CD4-positive, alpha-beta T cell treated with Interferon alpha-2 for 1 hour (primary cell): ENCODE data around the gene ARHGAP5.

Experiments used
- DNase-seq, 2 donors: peaks; one replicate each; pipeline ENCODE4 v3.0.0-alpha.2; 2020 to 2022

The ARHGAP5 gene

GRCh38 chr14:32190673-32191072 lies 113.6 kb downstream of the ARHGAP5 start:
- no peak for DNase-seq

- no peak for DNase-seq
These were observed 115.7 kb downstream of the ARHGAP5 start for GRCh38 chr14:32192712-32193373.

- no peak for DNase-seq
These were observed 116.4 kb downstream of the ARHGAP5 start for GRCh38 chr14:32193532-32193931.

GRCh38 chr14:32195636-32196035 lies 118.5 kb downstream of the ARHGAP5 start:
- no peak for DNase-seq

- no peak for DNase-seq
These were observed 120.8 kb downstream of the ARHGAP5 start for GRCh38 chr14:32197919-32198318.

- DNase-seq, result no peak
These were observed 123.5 kb downstream of the ARHGAP5 start for GRCh38 chr14:32200368-32201192.

GRCh38 chr14:32201193-32201815 lies 124.2 kb downstream of the ARHGAP5 start:
- DNase-seq, result peak; percentile 82 to 83

- DNase-seq, result peak; percentile 16 to 54
These were observed 124.8 kb downstream of the ARHGAP5 start, which contains the start of gene RNU6-7 for GRCh38 chr14:32201816-32202490. Gene RNU6-7, plus strand, starts transcription at chr14:32202045.

GRCh38 chr14:32202491-32202997 lies 125.4 kb downstream of the ARHGAP5 start:
- DNase-seq, result peak in 1 of 2 donors; percentile 28

GRCh38 chr14:32202998-32203882 lies 126.1 kb downstream of the ARHGAP5 start, which contains the start of gene RNU6-8:
Gene RNU6-8, minus strand, starts transcription at chr14:32203269.
- DNase-seq, result peak; percentile 87 to 91

GRCh38 chr14:32203928-32204357 lies 126.8 kb downstream of the ARHGAP5 start:
- peak in 1 of 2 donors; percentile 30 for DNase-seq

- DNase-seq, result no peak
These were observed 128.4 kb downstream of the ARHGAP5 start for GRCh38 chr14:32205554-32205953.

- DNase-seq, result peak; percentile 3 to 20
These were observed 128.9 kb downstream of the ARHGAP5 start for GRCh38 chr14:32205984-32206383.

- no peak for DNase-seq
These were observed 129.4 kb downstream of the ARHGAP5 start for GRCh38 chr14:32206552-32206951.

GRCh38 chr14:32208490-32208889 lies 131.4 kb downstream of the ARHGAP5 start:
- no peak for DNase-seq
